Measurements from ENCODE around the gene PDGFRA. TPM values are rescaled to one million over a fixed set of nuclear protein-coding genes. Genes with fewer than 3 reads are reported as not detected.

Gene PDGFRA
- total RNA-seq, 2 donors from 2014 or later, result 5.8 to 82.2 TPM

GRCh38 chr4:54209617-54210016 is 19.5 kb upstream of the PDGFRA start:
- intact Hi-C loops (cut with DNase I), result no loop called here
- WGBS, result 84% methylated on average over 2 of the region's 2 CpGs
- Histone ChIP-seq H3K36me3 (no peaks in the 10 kb centered on the region), H3K4me3 (no peak overlapping the region), H3K4me1 (replicated peaks) (no peaks in the 10 kb centered on the region), H3K9me3 (no peaks in the 10 kb centered on the region), H3K27me3 (replicated peaks; ENCODE audit: insufficient read depth) (no peaks in the 10 kb centered on the region), H3K27ac (no peak overlapping the region)
- DNase-seq (ENCODE audit: low spot score), result no peak
- no peak for TF ChIP-seq POLR2AphosphoS5 (IDR thresholded peaks at IDR 0.05)
- no peak for TF ChIP-seq POLR2A (IDR thresholded peaks at IDR 0.05)
- TF ChIP-seq, protein P1, sequence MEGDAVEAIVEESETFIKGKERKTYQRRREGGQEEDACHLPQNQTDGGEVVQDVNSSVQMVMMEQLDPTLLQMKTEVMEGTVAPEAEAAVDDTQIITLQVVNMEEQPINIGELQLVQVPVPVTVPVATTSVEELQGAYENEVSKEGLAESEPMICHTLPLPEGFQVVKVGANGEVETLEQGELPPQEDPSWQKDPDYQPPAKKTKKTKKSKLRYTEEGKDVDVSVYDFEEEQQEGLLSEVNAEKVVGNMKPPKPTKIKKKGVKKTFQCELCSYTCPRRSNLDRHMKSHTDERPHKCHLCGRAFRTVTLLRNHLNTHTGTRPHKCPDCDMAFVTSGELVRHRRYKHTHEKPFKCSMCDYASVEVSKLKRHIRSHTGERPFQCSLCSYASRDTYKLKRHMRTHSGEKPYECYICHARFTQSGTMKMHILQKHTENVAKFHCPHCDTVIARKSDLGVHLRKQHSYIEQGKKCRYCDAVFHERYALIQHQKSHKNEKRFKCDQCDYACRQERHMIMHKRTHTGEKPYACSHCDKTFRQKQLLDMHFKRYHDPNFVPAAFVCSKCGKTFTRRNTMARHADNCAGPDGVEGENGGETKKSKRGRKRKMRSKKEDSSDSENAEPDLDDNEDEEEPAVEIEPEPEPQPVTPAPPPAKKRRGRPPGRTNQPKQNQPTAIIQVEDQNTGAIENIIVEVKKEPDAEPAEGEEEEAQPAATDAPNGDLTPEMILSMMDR (IDR thresholded peaks at IDR 0.05), result no peak

- no peak for TF ChIP-seq POLR2A (IDR thresholded peaks at IDR 0.05)
- TF ChIP-seq, protein P1 (IDR thresholded peaks at IDR 0.05), result no peak
- TF ChIP-seq POLR2AphosphoS5 (IDR thresholded peaks at IDR 0.05), result no peak
- intact Hi-C loops (cut with DNase I), result no loop called here
- 64% methylated on average over 3 of the region's 3 CpGs for WGBS
- no peaks in the 10 kb centered on the region for H3K36me3 ChIP-seq
- H3K9me3 ChIP-seq, result no peaks in the 10 kb centered on the region
- H3K4me3 ChIP-seq, result no peak overlapping the region
- no peak for DNase-seq (ENCODE audit: low spot score)
- H3K27ac ChIP-seq, result no peak overlapping the region
- H3K4me1 ChIP-seq (replicated peaks), result no peaks in the 10 kb centered on the region
- H3K27me3 ChIP-seq (replicated peaks; ENCODE audit: insufficient read depth), result no peaks in the 10 kb centered on the region
Observed at GRCh38 chr4:54213001-54213400, 16.1 kb upstream of the PDGFRA start.

GRCh38 chr4:54213761-54214160 is 15.3 kb upstream of the PDGFRA start:
- Histone ChIP-seq H3K27ac (no peak overlapping the region), H3K4me1 (replicated peaks) (no peaks in the 10 kb centered on the region), H3K9me3 (no peaks in the 10 kb centered on the region), H3K36me3 (no peaks in the 10 kb centered on the region), H3K27me3 (replicated peaks; ENCODE audit: insufficient read depth) (no peaks in the 10 kb centered on the region), H3K4me3 (no peak overlapping the region)
- TF ChIP-seq POLR2AphosphoS5 (IDR thresholded peaks at IDR 0.05) (no peak), POLR2A (IDR thresholded peaks at IDR 0.05) (no peak)
- TF ChIP-seq, protein P1 (IDR thresholded peaks at IDR 0.05), result no peak
- 58% methylated on average over 4 of the region's 4 CpGs for WGBS
- intact Hi-C loops (cut with DNase I), result no loop called here
- DNase-seq (ENCODE audit: low spot score), result no peak

DNA sequence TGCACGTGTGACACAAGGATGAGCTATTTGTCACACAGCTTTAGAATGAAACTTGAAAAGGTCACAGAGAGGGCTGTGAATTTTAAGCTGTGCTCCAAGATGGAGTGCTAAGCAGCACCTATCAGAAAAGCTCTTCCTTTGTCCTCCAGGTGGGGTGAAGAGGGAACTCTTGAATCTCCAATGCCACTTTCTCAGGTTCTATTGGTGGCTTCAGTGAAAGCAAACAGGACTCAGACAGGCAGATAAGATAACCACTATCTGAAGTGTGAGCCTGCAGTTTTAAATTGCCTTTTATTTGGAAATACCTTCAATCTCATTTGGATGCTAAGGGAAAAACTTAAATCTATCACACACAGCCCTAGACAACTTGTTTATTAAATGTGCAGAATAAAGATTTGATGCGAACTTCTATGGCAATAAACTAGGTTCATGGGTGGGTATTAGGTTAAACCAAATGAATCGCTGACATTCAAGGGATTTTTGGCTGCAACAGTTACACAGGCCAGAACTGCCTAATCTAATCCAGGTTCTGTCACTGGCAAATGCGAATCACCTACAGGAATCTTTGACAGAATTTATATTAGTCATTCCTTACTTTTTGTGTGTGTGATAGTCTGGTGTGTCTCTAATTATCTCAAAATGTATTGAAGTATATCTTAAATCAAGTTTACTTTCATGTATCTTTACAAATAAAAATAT is 13.6 kb upstream of the PDGFRA start:
- Histone ChIP-seq H3K4me1 (replicated peaks) (no peaks in the 10 kb centered on the region), H3K27me3 (replicated peaks; ENCODE audit: insufficient read depth) (no peaks in the 10 kb centered on the region), H3K27ac (no peak overlapping the region), H3K9me3 (no peaks in the 10 kb centered on the region), H3K36me3 (no peaks in the 10 kb centered on the region), H3K4me3 (no peak overlapping the region)
- 75% methylated on average over 4 of the region's 4 CpGs for WGBS
- DNase-seq (ENCODE audit: low spot score), result no peak
- intact Hi-C loops (cut with DNase I), result loop anchor here (2.0 to 5.0 kb wide), 3 partner anchors 285 to 1018 kb away; no protein-coding TSS in a partner anchor
- TF ChIP-seq POLR2AphosphoS5 (IDR thresholded peaks at IDR 0.05) (no peak), POLR2A (IDR thresholded peaks at IDR 0.05) (no peak)
- TF ChIP-seq, protein P1 (IDR thresholded peaks at IDR 0.05), result no peak
